HG03457 (cell line): ENCODE measurements around the gene IL19.

ENCODE experiments used
- ATAC-seq: cut with Tn5 transposase; IDR thresholded peaks from one replicate; pipeline ENCODE4 v1.9.1; 2021; ENCODE audit warnings: moderate number of reproducible peaks; ENCODE audit not compliant: unreplicated experiment

The IL19 gene

GRCh38 chr1:206797534-206798383, 27.2 kb downstream of the IL19 start:
- no peak for ATAC-seq

- ATAC-seq, result no peak
These were observed 27.9 kb downstream of the IL19 start for GRCh38 chr1:206798384-206798996.

- no peak for ATAC-seq
These were observed 28.7 kb downstream of the IL19 start for GRCh38 chr1:206799311-206799710.

GRCh38 chr1:206800411-206800810, 29.8 kb downstream of the IL19 start:
- no peak for ATAC-seq

- ATAC-seq, result no peak
These were observed 30.3 kb downstream of the IL19 start for GRCh38 chr1:206800891-206801290.

GRCh38 chr1:206801467-206801866, 30.9 kb downstream of the IL19 start:
- no peak for ATAC-seq

- no peak for ATAC-seq
These were observed 31.8 kb downstream of the IL19 start for GRCh38 chr1:206802401-206802800.

GRCh38 chr1:206803221-206803730, 32.7 kb downstream of the IL19 start:
- ATAC-seq, result peak; percentile 90

- ATAC-seq, result no peak
These were observed 33.7 kb downstream of the IL19 start for GRCh38 chr1:206804156-206804737.

GRCh38 chr1:206805357-206805756, 34.8 kb downstream of the IL19 start:
- ATAC-seq, result no peak

GRCh38 chr1:206808615-206809014, 38.0 kb downstream of the IL19 start:
- ATAC-seq, result no peak

- ATAC-seq, result no peak
These were observed 39.0 kb downstream of the IL19 start for GRCh38 chr1:206809504-206810084.

GRCh38 chr1:206812471-206812870, 41.9 kb downstream of the IL19 start:
- ATAC-seq, result no peak

GRCh38 chr1:206814716-206815341, 44.3 kb downstream of the IL19 start:
- no peak for ATAC-seq

- no peak for ATAC-seq
These were observed 46.1 kb downstream of the IL19 start for GRCh38 chr1:206816390-206817287.

- no peak for ATAC-seq
These were observed 50.9 kb downstream of the IL19 start for GRCh38 chr1:206821493-206821892.

- no peak for ATAC-seq
These were observed 53.2 kb downstream of the IL19 start for GRCh38 chr1:206823727-206824126.

- no peak for ATAC-seq
These were observed 53.8 kb downstream of the IL19 start for GRCh38 chr1:206824331-206824730.

- ATAC-seq, result no peak
These were observed 55.8 kb downstream of the IL19 start for GRCh38 chr1:206826394-206826793.

- ATAC-seq, result no peak
These were observed 57.5 kb downstream of the IL19 start for GRCh38 chr1:206828061-206828460.
